ENCODE data around the gene PPP2CA.

PPP2CA gene

GRCh38 chr5:134146651-134147518 is 79.0 kb downstream of the PPP2CA start:
- DNase-seq, result no peak

- no peak for DNase-seq
Observed at GRCh38 chr5:134145779-134146581, 79.9 kb downstream of the PPP2CA start.

- DNase-seq, result no peak
Observed at GRCh38 chr5:134145041-134145757, 80.7 kb downstream of the PPP2CA start.

Data from cortex of kidney (tissue), 1 donor.